GM21825 (cell line): ENCODE measurements around the gene MBD6.
"Not testable (repeated sequence)": the region's sequence is repeated elsewhere in the genome, so short reads cannot be mapped to it uniquely, and the experiment has no call there.

Experiments
- ATAC-seq: cut with Tn5 transposase; IDR thresholded peaks from one replicate; pipeline ENCODE4 v1.9.1; 2021; ENCODE audit warnings: mild to moderate bottlenecking, moderate library complexity; ENCODE audit not compliant: unreplicated experiment

MBD6 gene

GRCh38 chr12:57513677-57514076 is 8.9 kb upstream of the MBD6 start:
- ATAC-seq, result not testable (repeated sequence)

GRCh38 chr12:57514246-57514645 is 8.4 kb upstream of the MBD6 start:
- ATAC-seq, result not testable (repeated sequence)

GRCh38 chr12:57514720-57515407 is 7.8 kb upstream of the MBD6 start:
- no peak for ATAC-seq

GRCh38 chr12:57515408-57515933 is 7.2 kb upstream of the MBD6 start:
- no peak for ATAC-seq

- ATAC-seq, result no peak
Measured at GRCh38 chr12:57515934-57516541, 6.6 kb upstream of the MBD6 start.

- ATAC-seq, result no peak
Measured at GRCh38 chr12:57516617-57517153, 5.9 kb upstream of the MBD6 start.

GRCh38 chr12:57517187-57517586 is 5.4 kb upstream of the MBD6 start:
- ATAC-seq, result no peak

- not testable (repeated sequence) for ATAC-seq
Measured at GRCh38 chr12:57517718-57518117, 4.9 kb upstream of the MBD6 start.

- no peak for ATAC-seq
Measured at GRCh38 chr12:57518176-57518919, 4.3 kb upstream of the MBD6 start.

- no peak for ATAC-seq
Measured at GRCh38 chr12:57518920-57519795, 3.5 kb upstream of the MBD6 start.

- no peak for ATAC-seq
Measured at GRCh38 chr12:57519796-57520052, 2.9 kb upstream of the MBD6 start.

- ATAC-seq, result peak; percentile 67
Measured at GRCh38 chr12:57520053-57520818, 2.4 kb upstream of the MBD6 start, which contains the start of gene DDIT3. Gene DDIT3 (minus strand): TSS chr12:57520514. CDS start chr12:57517406, 3,108 bp downstream.

- ATAC-seq, result no peak
Measured at GRCh38 chr12:57521525-57522010, 1.1 kb upstream of the MBD6 start.

- no peak for ATAC-seq
Measured at GRCh38 chr12:57522887-57523705, 472 bp downstream of the MBD6 start.

GRCh38 chr12:57523706-57524614 is 1.3 kb downstream of the MBD6 start:
- no peak for ATAC-seq

GRCh38 chr12:57524814-57525614 is 2.4 kb downstream of the MBD6 start:
- no peak for ATAC-seq
